K562 (cell line): ENCODE data around the gene EEF2K.

ENCODE experiments used
- CTCF ChIP-seq, 3 experiments: IDR thresholded peaks in 2 of 3; conservative IDR thresholded peaks in 1 of 3; 2 replicates each; pipeline ENCODE4 v1.5.1; 2011 to 2012; ENCODE audit warnings: low read length in 3 of 3, mild to moderate bottlenecking in 3 of 3, control low read depth in 2 of 3, improper control_type of control experiment in 1 of 3, inconsistent platforms in 1 of 3, low read depth in 1 of 3, mixed read lengths in 1 of 3, moderate library complexity in 1 of 3; ENCODE audit not compliant: insufficient read depth in 2 of 3
- E2F1 ChIP-seq: sonication (generic); formaldehyde crosslinking; IDR thresholded peaks from 2 replicates; pipeline ENCODE4 v1.8.1; 2023; ENCODE audit warnings: mild to moderate bottlenecking, missing genetic modification reagents, moderate library complexity
- JUND ChIP-seq, 2 experiments: IDR thresholded peaks; 2 replicates in 1 of 2; 3 replicates in 1 of 2; pipeline ENCODE4 v1.6.1; 2011; ENCODE audit warnings: borderline replicate concordance in 2 of 2, low read depth in 2 of 2, low read length in 2 of 2, improper control_type of control experiment in 1 of 2, missing biosample characterization in 1 of 2, missing genetic modification characterization in 1 of 2, missing genetic modification reagents in 1 of 2
- NR2C2 ChIP-seq, 2 experiments: fragments of 200-800 bp in 1 of 2; sonication (Bioruptor generic) in 1 of 2; sonication (generic) in 1 of 2; formaldehyde crosslinking in 1 of 2; IDR thresholded peaks; 2 replicates each; pipeline versions ENCODE4 v1.6.1 to v1.8.0; 2016 to 2022; ENCODE audit warnings: mild to moderate bottlenecking in 1 of 2, missing compliant biosample characterization in 1 of 2, missing genetic modification characterization in 1 of 2, missing genetic modification reagents in 1 of 2
- POLR2A ChIP-seq: fragments of 450-650 bp; conservative IDR thresholded peaks from 2 replicates; pipeline ENCODE4 v1.6.1; 2016

- TF ChIP-seq NR2C2 (CRISPR knock-in tag; IDR thresholded peaks at IDR 0.05): no peak
- no peak for TF ChIP-seq NR2C2 (tag; IDR thresholded peaks at IDR 0.05)
- no peak for TF ChIP-seq CTCF (IDR thresholded peaks at IDR 0.05 in 2 of 3, conservative IDR thresholded peaks at IDR 0.05 in 1 of 3; ENCODE audit: insufficient read depth in 2 of 3, low read depth in 1 of 3, low read length in 3 of 3)
- TF ChIP-seq E2F1: no peak
- no peak for TF ChIP-seq POLR2A
- peak; percentile 30; the same call in 1 of the 2 replicates for TF ChIP-seq JUND (IDR thresholded peaks at IDR 0.05; ENCODE audit: borderline replicate concordance, low read depth, low read length)
- no peak for TF ChIP-seq JUND (tag; IDR thresholded peaks at IDR 0.05; ENCODE audit: borderline replicate concordance, low read depth, low read length)
These were observed 26.4 kb downstream of the EEF2K start for GRCh38 chr16:22232277-22233036.
